ENCODE measurements around the gene MALRD1. TPM values are rescaled to one million over a fixed set of nuclear protein-coding genes. Genes with fewer than 3 reads are reported as not detected.

MALRD1 gene
- total RNA-seq, 6 experiments from 2014 or later, result 0.29 to 0.49 (median 0.34) TPM; not detected in 2

GRCh38 chr10:19701427-19702052 is 652.9 kb downstream of the MALRD1 start:
- intact Hi-C loops (cut with DNase I), result no loop called here
- 55% methylated on average over 4 of the region's 4 CpGs for WGBS (ENCODE audit: insufficient coverage, low coverage, low lambda C conversion rate, missing lambda C conversion rate)
- no peak for ATAC-seq
- Histone ChIP-seq H3K27ac (no peak overlapping the region), H3K36me3 (no peaks in the 10 kb centered on the region), H3K4me1 (no peaks in the 10 kb centered on the region), H3K9me3 (no peaks in the 10 kb centered on the region), H3K27me3 (no peaks in the 10 kb centered on the region), H3K4me3 (no peak overlapping the region)
- TF ChIP-seq CTCF (IDR thresholded peaks at IDR 0.05) (no peak), POLR2A (IDR thresholded peaks at IDR 0.05) (no peak)
- no peak for DNase-seq

GRCh38 chr10:19702215-19702614 is 653.6 kb downstream of the MALRD1 start:
- no peak for DNase-seq
- intact Hi-C loops (cut with DNase I), result no loop called here
- Histone ChIP-seq H3K4me3 (no peak overlapping the region), H3K9me3 (no peaks in the 10 kb centered on the region), H3K4me1 (no peaks in the 10 kb centered on the region), H3K27me3 (no peaks in the 10 kb centered on the region), H3K36me3 (no peaks in the 10 kb centered on the region), H3K27ac (no peak overlapping the region)
- TF ChIP-seq POLR2A (IDR thresholded peaks at IDR 0.05) (no peak), CTCF (IDR thresholded peaks at IDR 0.05) (no peak)
- WGBS (ENCODE audit: insufficient coverage, low coverage, low lambda C conversion rate, missing lambda C conversion rate), result 61% methylated on average over 2 of the region's 2 CpGs
- no peak for ATAC-seq

GRCh38 chr10:19704544-19704943 is 655.9 kb downstream of the MALRD1 start:
- Histone ChIP-seq H3K9me3 (no peaks in the 10 kb centered on the region), H3K4me3 (no peak overlapping the region), H3K27ac (no peak overlapping the region), H3K36me3 (no peaks in the 10 kb centered on the region), H3K4me1 (no peaks in the 10 kb centered on the region), H3K27me3 (no peaks in the 10 kb centered on the region)
- WGBS (ENCODE audit: insufficient coverage, low coverage, low lambda C conversion rate, missing lambda C conversion rate), result 35% methylated on average over 2 of the region's 2 CpGs
- DNase-seq, result no peak
- ATAC-seq, result no peak
- TF ChIP-seq CTCF (IDR thresholded peaks at IDR 0.05) (no peak), POLR2A (IDR thresholded peaks at IDR 0.05) (no peak)
- intact Hi-C loops (cut with DNase I), result no loop called here

GRCh38 chr10:19705250-19705649 is 656.6 kb downstream of the MALRD1 start:
- no peak for DNase-seq
- TF ChIP-seq CTCF (IDR thresholded peaks at IDR 0.05) (no peak), POLR2A (IDR thresholded peaks at IDR 0.05) (no peak)
- Histone ChIP-seq H3K4me3 (no peak overlapping the region), H3K9me3 (no peaks in the 10 kb centered on the region), H3K27ac (no peak overlapping the region), H3K36me3 (no peaks in the 10 kb centered on the region), H3K27me3 (no peaks in the 10 kb centered on the region), H3K4me1 (no peaks in the 10 kb centered on the region)
- intact Hi-C loops (cut with DNase I), result no loop called here
- ATAC-seq, result no peak
- 75% methylated on average over 6 of the region's 6 CpGs for WGBS (ENCODE audit: insufficient coverage, low coverage, low lambda C conversion rate, missing lambda C conversion rate)

- no peak overlapping the region for H3K27ac ChIP-seq
- WGBS (ENCODE audit: insufficient coverage, low coverage, low lambda C conversion rate, missing lambda C conversion rate), result 31% methylated on average over 1 of the region's 1 CpG
- ATAC-seq (no peak), DNase-seq (no peak)
- H3K27me3 ChIP-seq, result no peaks in the 10 kb centered on the region
- no peaks in the 10 kb centered on the region for H3K9me3 ChIP-seq
- intact Hi-C loops (cut with DNase I), result no loop called here
- no peak for TF ChIP-seq POLR2A (IDR thresholded peaks at IDR 0.05)
- no peak for TF ChIP-seq CTCF (IDR thresholded peaks at IDR 0.05)
- H3K4me3 ChIP-seq, result no peak overlapping the region
- H3K36me3 ChIP-seq, result no peaks in the 10 kb centered on the region
- H3K4me1 ChIP-seq, result no peaks in the 10 kb centered on the region
Observed at GRCh38 chr10:19706904-19707303, 658.3 kb downstream of the MALRD1 start.

All from right lobe of liver (tissue), 6 donors.